Right lobe of liver (tissue), 4 donors: ENCODE measurements around the gene BEST1.

ENCODE experiments used
- CTCF ChIP-seq, 4 donors: fragments of 200-600 bp in 3 of 4; fragments of 450-650 bp in 1 of 4; IDR thresholded peaks; one replicate each; pipeline versions ENCODE4 v1.5.1 to v1.8.0; 2016 to 2022; ENCODE audit warnings: antibody characterized with exemption in 4 of 4, mild to moderate bottlenecking in 2 of 4
- POLR2A ChIP-seq: fragments of 450-650 bp; IDR thresholded peaks from one replicate; pipeline ENCODE4 v1.6.1; 2017; ENCODE audit warnings: antibody characterized with exemption, mild to moderate bottlenecking
- donor health status: DM: no; HTN: no; CAD: no.
- donor health status: DM: no; HTN: no; CAD: no.
- donor health status: DM: no; HTN: yes; CAD: no.

- no peak for TF ChIP-seq CTCF (IDR thresholded peaks at IDR 0.05)
- no peak for TF ChIP-seq POLR2A
These were observed 8.4 kb downstream of the BEST1 start for GRCh38 chr11:61958590-61958989.
